ENCODE measurements around the gene IL12A.

IL12A gene

GRCh38 chr3:159977295-159977694 is 11.3 kb upstream of the IL12A start:
- no peak for DNase-seq (ENCODE audit: low read depth)
- TF ChIP-seq CTCF (conservative IDR thresholded peaks at IDR 0.05; ENCODE audit: low read length) = no peak
- no peak overlapping the region for H3K4me3 ChIP-seq (ENCODE audit: low read length)

- DNase-seq (ENCODE audit: low read depth) = no peak
- TF ChIP-seq CTCF (conservative IDR thresholded peaks at IDR 0.05; ENCODE audit: low read length) = no peak
- no peak overlapping the region for H3K4me3 ChIP-seq (ENCODE audit: low read length)
Observed at GRCh38 chr3:159978353-159978752, 10.3 kb upstream of the IL12A start.

GRCh38 chr3:159978918-159979703 is 9.5 kb upstream of the IL12A start:
- no peak overlapping the region for H3K4me3 ChIP-seq (ENCODE audit: low read length)
- no peak for TF ChIP-seq CTCF (conservative IDR thresholded peaks at IDR 0.05; ENCODE audit: low read length)
- no peak for DNase-seq (ENCODE audit: low read depth)

- no peak for TF ChIP-seq CTCF (conservative IDR thresholded peaks at IDR 0.05; ENCODE audit: low read length)
Observed at GRCh38 chr3:159982442-159982974, 6.1 kb upstream of the IL12A start.

GRCh38 chr3:159987291-159987711 is 1.3 kb upstream of the IL12A start:
- DNase-seq (ENCODE audit: low read depth) = peak; percentile 74
- no peak overlapping the region for H3K4me3 ChIP-seq (ENCODE audit: low read length)
- peak; percentile 37 for TF ChIP-seq CTCF (conservative IDR thresholded peaks at IDR 0.05; ENCODE audit: low read length)

More at GRCh38 chr3:159982442-159982974, 6.1 kb upstream of the IL12A start:
- no peak overlapping the region for H3K4me3 ChIP-seq (ENCODE audit: low read length)
- no peak for DNase-seq (ENCODE audit: low read depth)

GRCh38 chr3:159989973-159990846 is 1.6 kb downstream of the IL12A start:
- peak; percentile 6; the same call in 1 of the 2 replicates for TF ChIP-seq CTCF (conservative IDR thresholded peaks at IDR 0.05; ENCODE audit: low read length)
- DNase-seq (ENCODE audit: low read depth) = no peak
- no peak overlapping the region for H3K4me3 ChIP-seq (ENCODE audit: low read length)

Data from AG10803 (cell line).